ENCODE measurements around the gene C1orf122.

- TF ChIP-seq FOXM1 (IDR thresholded peaks at IDR 0.05; ENCODE audit: low read depth) (no peak), RAD21 (IDR thresholded peaks at IDR 0.05; ENCODE audit: low read length) (no peak), TEAD4 (IDR thresholded peaks at IDR 0.05; ENCODE audit: borderline replicate concordance, insufficient read depth) (no peak), YY1 (IDR thresholded peaks at IDR 0.05; ENCODE audit: low read depth) (no peak), FOXJ3 (CRISPR knock-in tag; IDR thresholded peaks at IDR 0.05) (no peak), TAF1 (IDR thresholded peaks at IDR 0.05; ENCODE audit: borderline replicate concordance, low read depth, low read length) (no peak)
- TF ChIP-seq, protein P1, sequence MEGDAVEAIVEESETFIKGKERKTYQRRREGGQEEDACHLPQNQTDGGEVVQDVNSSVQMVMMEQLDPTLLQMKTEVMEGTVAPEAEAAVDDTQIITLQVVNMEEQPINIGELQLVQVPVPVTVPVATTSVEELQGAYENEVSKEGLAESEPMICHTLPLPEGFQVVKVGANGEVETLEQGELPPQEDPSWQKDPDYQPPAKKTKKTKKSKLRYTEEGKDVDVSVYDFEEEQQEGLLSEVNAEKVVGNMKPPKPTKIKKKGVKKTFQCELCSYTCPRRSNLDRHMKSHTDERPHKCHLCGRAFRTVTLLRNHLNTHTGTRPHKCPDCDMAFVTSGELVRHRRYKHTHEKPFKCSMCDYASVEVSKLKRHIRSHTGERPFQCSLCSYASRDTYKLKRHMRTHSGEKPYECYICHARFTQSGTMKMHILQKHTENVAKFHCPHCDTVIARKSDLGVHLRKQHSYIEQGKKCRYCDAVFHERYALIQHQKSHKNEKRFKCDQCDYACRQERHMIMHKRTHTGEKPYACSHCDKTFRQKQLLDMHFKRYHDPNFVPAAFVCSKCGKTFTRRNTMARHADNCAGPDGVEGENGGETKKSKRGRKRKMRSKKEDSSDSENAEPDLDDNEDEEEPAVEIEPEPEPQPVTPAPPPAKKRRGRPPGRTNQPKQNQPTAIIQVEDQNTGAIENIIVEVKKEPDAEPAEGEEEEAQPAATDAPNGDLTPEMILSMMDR (IDR thresholded peaks at IDR 0.05), result no peak
- TF ChIP-seq, protein P2, sequence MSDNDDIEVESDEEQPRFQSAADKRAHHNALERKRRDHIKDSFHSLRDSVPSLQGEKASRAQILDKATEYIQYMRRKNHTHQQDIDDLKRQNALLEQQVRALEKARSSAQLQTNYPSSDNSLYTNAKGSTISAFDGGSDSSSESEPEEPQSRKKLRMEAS (IDR thresholded peaks at IDR 0.05; ENCODE audit: low read depth), result no peak; the same call in 1 of the 2 replicates
These were observed 13.7 kb upstream of the C1orf122 start, which contains the start of gene MANEAL for GRCh38 chr1:37793773-37794371.
